Measurements from ENCODE around the gene IFT81.
A peak's percentile ranks its signal among the peaks of the same experiment; 100 is the strongest.

IFT81 gene

DNA sequence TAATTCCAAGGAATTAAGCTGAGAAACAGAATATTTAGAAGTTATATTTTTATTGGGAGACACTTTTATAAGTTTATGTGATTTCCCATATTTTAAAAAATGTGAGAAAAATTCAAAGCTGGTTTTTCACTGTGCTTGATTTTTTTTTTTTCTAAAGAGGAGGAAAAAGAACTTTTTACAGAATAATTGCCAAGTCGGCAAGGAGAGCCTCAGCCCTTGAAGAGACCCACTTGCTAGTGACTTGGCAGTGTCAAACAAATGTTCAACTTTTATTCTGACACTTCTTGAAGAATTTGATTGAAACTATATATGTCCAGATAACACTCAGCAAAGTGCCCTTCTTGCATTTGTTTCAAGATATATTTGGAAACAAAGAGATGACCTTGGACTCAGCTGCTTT, 104.6 kb downstream of the IFT81 start:
- WGBS (ENCODE audit: insufficient coverage, insufficient read length): no CpG with 5 or more reads among the region's 1 CpG
- Histone ChIP-seq H3K4me3 (ENCODE audit: low read length) (no peak overlapping the region), H3K27me3 (ENCODE audit: control insufficient read depth, insufficient read depth, low read length) (no peaks in the 10 kb centered on the region), H3K4me1 (ENCODE audit: control insufficient read depth, insufficient read depth, low read length) (no peaks in the 10 kb centered on the region), H3K9me3 (ENCODE audit: control insufficient read depth, insufficient read depth, low read length) (no peaks in the 10 kb centered on the region), H3K27ac (ENCODE audit: low read length) (no peak overlapping the region), H3K36me3 (ENCODE audit: control insufficient read depth, insufficient read depth, low read length) (no peaks in the 10 kb centered on the region)
- no peak for DNase-seq (ENCODE audit: low read depth, low spot score)

GRCh38 chr12:110229409-110229808, 105.3 kb downstream of the IFT81 start:
- H3K27ac ChIP-seq (ENCODE audit: low read length): no peak overlapping the region
- no peaks in the 10 kb centered on the region for H3K27me3 ChIP-seq (ENCODE audit: control insufficient read depth, insufficient read depth, low read length)
- no peak overlapping the region for H3K4me3 ChIP-seq (ENCODE audit: low read length)
- no peaks in the 10 kb centered on the region for H3K36me3 ChIP-seq (ENCODE audit: control insufficient read depth, insufficient read depth, low read length)
- DNase-seq (ENCODE audit: low read depth, low spot score): no peak
- H3K4me1 ChIP-seq (ENCODE audit: control insufficient read depth, insufficient read depth, low read length): no peaks in the 10 kb centered on the region
- no peaks in the 10 kb centered on the region for H3K9me3 ChIP-seq (ENCODE audit: control insufficient read depth, insufficient read depth, low read length)
- WGBS (ENCODE audit: insufficient coverage, insufficient read length): no CpG with 5 or more reads among the region's 4 CpGs

- WGBS (ENCODE audit: insufficient coverage, insufficient read length): no CpG with 5 or more reads among the region's 1 CpG
Observed at GRCh38 chr12:110230655-110231054, 106.5 kb downstream of the IFT81 start.

GRCh38 chr12:110233212-110233903, 109.2 kb downstream of the IFT81 start:
- no peaks in the 10 kb centered on the region for H3K9me3 ChIP-seq (ENCODE audit: control insufficient read depth, insufficient read depth, low read length)
- no peak overlapping the region for H3K27ac ChIP-seq (ENCODE audit: low read length)
- DNase-seq (ENCODE audit: low read depth, low spot score): no peak
- no CpG with 5 or more reads among the region's 6 CpGs for WGBS (ENCODE audit: insufficient coverage, insufficient read length)
- H3K4me1 ChIP-seq (ENCODE audit: control insufficient read depth, insufficient read depth, low read length): no peaks in the 10 kb centered on the region
- no peaks in the 10 kb centered on the region for H3K36me3 ChIP-seq (ENCODE audit: control insufficient read depth, insufficient read depth, low read length)
- no peaks in the 10 kb centered on the region for H3K27me3 ChIP-seq (ENCODE audit: control insufficient read depth, insufficient read depth, low read length)
- H3K4me3 ChIP-seq (ENCODE audit: low read length): no peak overlapping the region

More at GRCh38 chr12:110230655-110231054, 106.5 kb downstream of the IFT81 start:
- Histone ChIP-seq H3K4me1 (ENCODE audit: control insufficient read depth, insufficient read depth, low read length) (no peaks in the 10 kb centered on the region), H3K27ac (ENCODE audit: low read length) (no peak overlapping the region), H3K36me3 (ENCODE audit: control insufficient read depth, insufficient read depth, low read length) (no peaks in the 10 kb centered on the region), H3K9me3 (ENCODE audit: control insufficient read depth, insufficient read depth, low read length) (no peaks in the 10 kb centered on the region), H3K4me3 (ENCODE audit: low read length) (no peak overlapping the region), H3K27me3 (ENCODE audit: control insufficient read depth, insufficient read depth, low read length) (no peaks in the 10 kb centered on the region)
- no peak for DNase-seq (ENCODE audit: low read depth, low spot score)

DNA sequence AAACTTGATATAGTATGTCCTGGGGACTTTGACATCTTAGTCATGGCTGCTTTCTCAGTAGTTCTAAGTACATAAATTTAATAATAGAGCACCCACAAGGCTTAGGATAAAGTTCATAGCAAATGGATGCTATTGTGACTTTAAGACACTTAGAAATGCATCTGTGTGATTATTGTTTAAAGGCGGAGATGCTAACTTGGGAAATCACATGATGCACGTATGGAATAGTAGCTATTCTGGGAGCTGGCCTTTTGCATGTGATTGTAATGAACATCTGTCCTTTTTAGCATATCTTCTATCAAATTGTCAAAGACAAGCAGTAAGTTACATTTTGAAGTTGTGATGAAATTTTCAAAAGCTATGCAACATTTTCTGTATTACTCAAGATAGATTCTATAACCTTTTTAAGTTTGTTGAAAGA, 110.2 kb downstream of the IFT81 start:
- no peaks in the 10 kb centered on the region for H3K27me3 ChIP-seq (ENCODE audit: control insufficient read depth, insufficient read depth, low read length)
- H3K9me3 ChIP-seq (ENCODE audit: control insufficient read depth, insufficient read depth, low read length): no peaks in the 10 kb centered on the region
- no peak overlapping the region for H3K27ac ChIP-seq (ENCODE audit: low read length)
- no peak for DNase-seq (ENCODE audit: low read depth, low spot score)
- no peaks in the 10 kb centered on the region for H3K4me1 ChIP-seq (ENCODE audit: control insufficient read depth, insufficient read depth, low read length)
- WGBS (ENCODE audit: insufficient coverage, insufficient read length): no CpG with 5 or more reads among the region's 2 CpGs
- H3K36me3 ChIP-seq (ENCODE audit: control insufficient read depth, insufficient read depth, low read length): no peaks in the 10 kb centered on the region
- no peak overlapping the region for H3K4me3 ChIP-seq (ENCODE audit: low read length)

DNA sequence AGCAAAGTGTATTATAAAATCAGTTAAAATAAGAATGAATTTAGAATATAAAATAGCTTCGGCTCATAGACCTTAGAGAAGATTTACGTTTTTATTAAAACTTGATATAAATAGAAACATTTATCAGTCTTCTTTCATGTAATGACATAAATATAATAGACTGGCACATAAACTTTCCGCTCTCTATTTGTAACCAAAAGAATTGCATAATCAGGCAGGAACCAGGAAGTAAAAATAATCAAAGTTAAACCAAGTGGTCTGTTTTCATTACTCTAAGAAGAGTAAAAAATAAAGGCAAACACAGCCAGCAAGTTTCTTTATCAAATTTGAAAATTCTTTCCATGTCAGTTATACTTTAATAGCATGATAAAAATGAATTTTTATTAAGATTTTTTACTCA, 110.6 kb downstream of the IFT81 start:
- no peak overlapping the region for H3K27ac ChIP-seq (ENCODE audit: low read length)
- no peaks in the 10 kb centered on the region for H3K4me1 ChIP-seq (ENCODE audit: control insufficient read depth, insufficient read depth, low read length)
- no peaks in the 10 kb centered on the region for H3K9me3 ChIP-seq (ENCODE audit: control insufficient read depth, insufficient read depth, low read length)
- DNase-seq (ENCODE audit: low read depth, low spot score): no peak
- H3K4me3 ChIP-seq (ENCODE audit: low read length): no peak overlapping the region
- no peaks in the 10 kb centered on the region for H3K36me3 ChIP-seq (ENCODE audit: control insufficient read depth, insufficient read depth, low read length)
- no CpG with 5 or more reads among the region's 3 CpGs for WGBS (ENCODE audit: insufficient coverage, insufficient read length)
- H3K27me3 ChIP-seq (ENCODE audit: control insufficient read depth, insufficient read depth, low read length): no peaks in the 10 kb centered on the region

DNA sequence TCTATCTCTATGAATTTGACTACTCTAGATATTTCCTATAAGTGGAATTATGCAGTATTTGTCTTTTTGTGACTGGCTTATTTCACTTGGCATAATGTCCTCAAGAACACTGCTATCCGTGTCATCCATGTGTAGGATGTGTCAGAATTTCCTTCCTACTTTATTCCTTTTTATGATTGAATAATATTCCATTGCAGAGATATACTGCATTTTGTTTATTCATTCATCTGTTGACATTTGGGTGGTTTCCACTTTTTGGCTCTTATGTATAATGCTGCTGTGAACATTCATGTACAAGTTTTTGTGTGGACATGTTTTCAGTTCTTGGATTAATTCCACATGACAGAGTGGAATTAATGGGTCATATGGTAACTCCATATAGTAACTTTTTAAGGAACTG, 111.2 kb downstream of the IFT81 start:
- Histone ChIP-seq H3K36me3 (ENCODE audit: control insufficient read depth, insufficient read depth, low read length) (no peaks in the 10 kb centered on the region), H3K27me3 (ENCODE audit: control insufficient read depth, insufficient read depth, low read length) (no peaks in the 10 kb centered on the region), H3K27ac (ENCODE audit: low read length) (no peak overlapping the region), H3K4me3 (ENCODE audit: low read length) (no peak overlapping the region), H3K9me3 (ENCODE audit: control insufficient read depth, insufficient read depth, low read length) (no peaks in the 10 kb centered on the region), H3K4me1 (ENCODE audit: control insufficient read depth, insufficient read depth, low read length) (no peaks in the 10 kb centered on the region)
- WGBS (ENCODE audit: insufficient coverage, insufficient read length): no CpG with 5 or more reads among the region's 1 CpG
- DNase-seq (ENCODE audit: low read depth, low spot score): no peak

- no peaks in the 10 kb centered on the region for H3K27me3 ChIP-seq (ENCODE audit: control insufficient read depth, insufficient read depth, low read length)
- no peak for DNase-seq (ENCODE audit: low read depth, low spot score)
- no peak overlapping the region for H3K27ac ChIP-seq (ENCODE audit: low read length)
- H3K4me3 ChIP-seq (ENCODE audit: low read length): no peak overlapping the region
- no peaks in the 10 kb centered on the region for H3K36me3 ChIP-seq (ENCODE audit: control insufficient read depth, insufficient read depth, low read length)
- no CpG with 5 or more reads among the region's 5 CpGs for WGBS (ENCODE audit: insufficient coverage, insufficient read length)
- H3K9me3 ChIP-seq (ENCODE audit: control insufficient read depth, insufficient read depth, low read length): no peaks in the 10 kb centered on the region
- H3K4me1 ChIP-seq (ENCODE audit: control insufficient read depth, insufficient read depth, low read length): peaks cover 1% of the 10 kb centered on the region; the same call in 1 of the 2 replicates
Observed at GRCh38 chr12:110243227-110243626, 119.1 kb downstream of the IFT81 start.

DNA sequence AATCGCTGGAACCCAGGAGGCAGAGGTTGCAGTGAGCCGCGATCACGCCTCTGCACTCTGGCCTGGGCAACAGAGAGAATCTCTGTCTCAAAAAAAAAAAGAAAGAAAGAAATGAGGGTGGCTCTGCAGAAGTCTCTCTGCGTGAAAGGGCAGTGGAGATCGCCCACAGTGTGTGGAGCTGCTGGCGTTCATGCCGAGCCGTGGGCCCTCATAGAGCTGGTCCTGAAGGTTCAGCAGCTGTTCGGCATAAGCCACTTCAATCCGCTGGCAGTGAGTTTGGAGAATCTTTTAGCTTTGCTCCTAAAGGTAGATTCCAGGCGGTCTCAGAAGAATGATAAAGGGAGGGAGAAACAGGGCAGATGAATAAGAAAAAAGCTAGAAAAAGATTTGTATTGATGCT, 120.2 kb downstream of the IFT81 start:
- Histone ChIP-seq H3K36me3 (ENCODE audit: control insufficient read depth, insufficient read depth, low read length) (no peaks in the 10 kb centered on the region), H3K4me3 (ENCODE audit: low read length) (no peak overlapping the region), H3K27ac (ENCODE audit: low read length) (no peak overlapping the region), H3K9me3 (ENCODE audit: control insufficient read depth, insufficient read depth, low read length) (no peaks in the 10 kb centered on the region), H3K27me3 (ENCODE audit: control insufficient read depth, insufficient read depth, low read length) (no peaks in the 10 kb centered on the region), H3K4me1 (ENCODE audit: control insufficient read depth, insufficient read depth, low read length) (peaks cover 1% of the 10 kb centered on the region; the same call in 1 of the 2 replicates)
- DNase-seq (ENCODE audit: low read depth, low spot score): no peak
- no CpG with 5 or more reads among the region's 12 CpGs for WGBS (ENCODE audit: insufficient coverage, insufficient read length)

DNA sequence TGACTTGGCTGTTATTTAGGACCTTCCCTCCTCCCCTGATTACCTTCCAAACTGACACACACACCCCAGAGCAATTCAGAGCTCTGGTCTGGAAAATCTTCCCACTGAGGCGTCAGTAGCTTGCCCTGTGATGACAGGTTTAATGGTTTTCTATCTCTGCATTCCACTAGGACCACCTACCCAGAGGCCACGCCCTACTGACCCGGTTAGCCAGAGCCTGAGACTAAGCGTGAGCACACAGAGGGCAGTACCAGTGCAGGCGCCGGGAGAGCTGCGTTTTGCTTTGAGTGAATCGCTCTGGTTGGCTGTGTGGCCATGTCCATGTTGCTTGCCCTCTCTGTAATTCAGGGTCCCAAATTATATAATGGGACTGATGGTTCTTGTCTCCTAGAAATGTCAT, 120.7 kb downstream of the IFT81 start:
- Histone ChIP-seq H3K27ac (ENCODE audit: low read length) (no peak overlapping the region), H3K4me1 (ENCODE audit: control insufficient read depth, insufficient read depth, low read length) (peaks cover 1% of the 10 kb centered on the region; the same call in 1 of the 2 replicates), H3K4me3 (ENCODE audit: low read length) (no peak overlapping the region), H3K36me3 (ENCODE audit: control insufficient read depth, insufficient read depth, low read length) (no peaks in the 10 kb centered on the region), H3K27me3 (ENCODE audit: control insufficient read depth, insufficient read depth, low read length) (no peaks in the 10 kb centered on the region), H3K9me3 (ENCODE audit: control insufficient read depth, insufficient read depth, low read length) (no peaks in the 10 kb centered on the region)
- no CpG with 5 or more reads among the region's 8 CpGs for WGBS (ENCODE audit: insufficient coverage, insufficient read length)
- DNase-seq (ENCODE audit: low read depth, low spot score): peak; percentile 43

DNA sequence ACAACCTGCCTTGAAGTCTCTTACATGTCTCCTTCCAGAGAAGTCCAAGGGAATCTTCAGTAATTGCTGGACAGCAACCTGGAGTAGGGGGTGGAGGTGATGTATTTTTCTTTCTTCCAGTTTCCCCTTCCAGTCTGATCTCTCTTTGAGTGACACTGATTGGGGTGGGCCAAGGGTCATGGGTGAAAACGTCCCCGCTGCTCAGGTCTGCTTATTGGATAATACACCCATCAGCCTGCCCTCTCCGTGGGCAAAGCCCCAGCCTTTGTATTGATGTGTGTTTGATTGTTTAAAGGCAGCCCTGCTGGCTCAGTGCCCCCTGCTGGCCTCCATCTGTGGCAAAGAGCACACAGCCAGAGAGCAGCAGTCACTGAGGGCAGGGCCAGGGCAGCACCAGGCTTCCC, 121.2 kb downstream of the IFT81 start:
- no CpG with 5 or more reads among the region's 3 CpGs for WGBS (ENCODE audit: insufficient coverage, insufficient read length)

More for the DNA sequence above, 121.2 kb downstream of the IFT81 start:
- no peaks in the 10 kb centered on the region for H3K9me3 ChIP-seq (ENCODE audit: control insufficient read depth, insufficient read depth, low read length)
- peak; percentile 29 for DNase-seq (ENCODE audit: low read depth, low spot score)
- no peaks in the 10 kb centered on the region for H3K36me3 ChIP-seq (ENCODE audit: control insufficient read depth, insufficient read depth, low read length)
- H3K4me1 ChIP-seq (ENCODE audit: control insufficient read depth, insufficient read depth, low read length): peaks cover 1% of the 10 kb centered on the region; the same call in 1 of the 2 replicates
- H3K27ac ChIP-seq (ENCODE audit: low read length): no peak overlapping the region
- no peak overlapping the region for H3K4me3 ChIP-seq (ENCODE audit: low read length)
- no peaks in the 10 kb centered on the region for H3K27me3 ChIP-seq (ENCODE audit: control insufficient read depth, insufficient read depth, low read length)

Measured in iPS DF 6.9 (cell line).